GM12892 (cell line): ENCODE data around the gene FHL3. TPM values are rescaled to one million over a fixed set of nuclear protein-coding genes. Genes with fewer than 3 reads are reported as not detected.
A peak's percentile ranks its signal among the peaks of the same experiment; 100 is the strongest.

ENCODE experiments used
- DNase-seq: peaks from one replicate; pipeline ENCODE4 v3.0.0; 2011; ENCODE audit not compliant: insufficient read length
- FAIRE-seq: peaks from 2 replicates; lab custom pipeline; 2011; peaks lifted over from hg19 to GRCh38; lab: Jason Lieb, UNC
- POLR2A ChIP-seq: IDR thresholded peaks from 2 replicates; pipeline ENCODE4 v1.6.1; 2011; ENCODE audit warnings: low read depth, low read length, control low read depth
- POLR2AphosphoS5 ChIP-seq: IDR thresholded peaks from 2 replicates; pipeline ENCODE4 v1.6.1; 2011; ENCODE audit warnings: low read depth, low read length, control low read depth
- TAF1 ChIP-seq: IDR thresholded peaks from 2 replicates; pipeline ENCODE4 v1.6.1; 2011; ENCODE audit warnings: low read depth, mild to moderate bottlenecking, control low read depth, low read length, borderline replicate concordance
- polyA plus RNA-seq: library from polyadenylated mRNA; unstranded; fragments of >200 nt; gene quantifications from one replicate; pipeline ENCODE4 v1.2.1, GENCODE V29; 2012; ENCODE audit warnings: missing spikeins, inconsistent platforms; ENCODE audit not compliant: missing spikeins

Gene FHL3
- polyA plus RNA-seq = 9.3 TPM

GRCh38 chr1:38005195-38006007 is at the start of gene FHL3:
Gene FHL3 (minus strand): TSS chr1:38005514. CDS start chr1:37999412, 6,102 bp downstream.
- peak; percentile 67 for DNase-seq
- FAIRE-seq = peak; percentile 78

GRCh38 chr1:38053416-38054091 is 48.2 kb upstream of the FHL3 start:
- no peak for FAIRE-seq
- TF ChIP-seq TAF1 (no peak), POLR2A (no peak), POLR2AphosphoS5 (no peak)
- DNase-seq = no peak

More at GRCh38 chr1:38005195-38006007, at the start of gene FHL3:
- TF ChIP-seq POLR2AphosphoS5 (no peak), POLR2A (peak; percentile 58; the same call in 1 of the 2 replicates)

GRCh38 chr1:38052750-38053415 is 47.6 kb upstream of the FHL3 start:
- peak; percentile 84 for FAIRE-seq
- DNase-seq = no peak
- TF ChIP-seq POLR2AphosphoS5 (no peak), TAF1 (no peak), POLR2A (no peak)

- DNase-seq = no peak
- TF ChIP-seq POLR2AphosphoS5 (no peak), TAF1 (no peak), POLR2A (no peak)
- peak; percentile 33 for FAIRE-seq
These were observed 45.8 kb upstream of the FHL3 start for GRCh38 chr1:38051079-38051543.

- peak; percentile 83 for FAIRE-seq
- no peak for DNase-seq
- TF ChIP-seq POLR2AphosphoS5 (no peak), POLR2A (no peak), TAF1 (no peak)
These were observed 45.2 kb upstream of the FHL3 start for GRCh38 chr1:38050397-38051078.

- TF ChIP-seq POLR2A (no peak), POLR2AphosphoS5 (no peak), TAF1 (no peak)
- FAIRE-seq = no peak
These were observed 42.4 kb upstream of the FHL3 start for GRCh38 chr1:38047603-38048141.

GRCh38 chr1:38046884-38047602 is 41.7 kb upstream of the FHL3 start:
- FAIRE-seq (peak; percentile 54), DNase-seq (peak; percentile 88)
- TF ChIP-seq TAF1 (no peak), POLR2AphosphoS5 (no peak), POLR2A (no peak)

More at GRCh38 chr1:38047603-38048141, 42.4 kb upstream of the FHL3 start:
- no peak for DNase-seq

- peak; percentile 44 for FAIRE-seq
- no peak for TF ChIP-seq POLR2A
- no peak for TF ChIP-seq POLR2AphosphoS5
- TF ChIP-seq TAF1 = no peak
- DNase-seq = no peak
These were observed 41.1 kb upstream of the FHL3 start, which contains the start of gene POU3F1 for GRCh38 chr1:38046333-38046883. Gene POU3F1 (minus strand): TSS chr1:38046793. CDS start chr1:38046743, 50 bp downstream.

- FAIRE-seq (peak; percentile 5), DNase-seq (no peak)
These were observed 40.4 kb upstream of the FHL3 start for GRCh38 chr1:38045401-38046332.

More at GRCh38 chr1:38045401-38046332, 40.4 kb upstream of the FHL3 start:
- no peak for TF ChIP-seq TAF1
- TF ChIP-seq POLR2A = no peak
- no peak for TF ChIP-seq POLR2AphosphoS5
